HG03571 (cell line): ENCODE results near the gene MRPL23.

Source experiments
- ATAC-seq: cut with Tn5 transposase; IDR thresholded peaks from one replicate; pipeline ENCODE4 v1.9.1; 2021; ENCODE audit not compliant: unreplicated experiment

The MRPL23 gene

DNA sequence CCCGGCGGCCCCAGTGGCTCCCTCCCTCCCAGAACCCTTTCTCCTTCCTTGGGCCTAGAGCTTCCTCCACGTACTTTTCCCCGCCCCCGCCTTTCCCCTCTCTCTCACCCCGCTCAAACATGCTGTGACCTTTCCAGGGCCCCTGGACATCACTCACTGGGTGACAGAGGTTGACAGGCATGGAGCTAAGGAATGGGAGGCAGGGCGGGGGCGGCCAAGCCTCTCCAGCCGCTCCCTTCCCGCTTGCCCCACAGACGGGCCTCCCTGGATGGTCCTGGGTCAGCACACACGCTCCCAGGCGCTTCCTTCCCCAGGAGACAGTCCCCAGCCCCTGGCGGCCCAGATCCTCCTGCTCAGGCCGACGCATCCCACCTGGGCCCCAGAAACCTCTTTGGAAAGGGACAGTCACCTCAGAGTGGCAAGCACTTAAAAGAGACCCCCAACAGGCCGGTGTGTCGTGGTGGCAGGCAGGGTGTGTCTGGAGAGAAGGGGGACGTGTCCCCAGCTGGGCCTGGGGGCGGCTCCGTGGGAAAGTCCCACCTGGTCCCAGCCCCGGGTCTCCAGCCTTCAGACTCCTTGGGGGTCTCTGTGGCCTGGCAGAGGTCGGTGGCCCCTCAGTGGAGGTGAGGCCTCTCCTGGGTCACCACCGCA lies 41.7 kb downstream of the MRPL23 start:
- ATAC-seq: no peak

DNA sequence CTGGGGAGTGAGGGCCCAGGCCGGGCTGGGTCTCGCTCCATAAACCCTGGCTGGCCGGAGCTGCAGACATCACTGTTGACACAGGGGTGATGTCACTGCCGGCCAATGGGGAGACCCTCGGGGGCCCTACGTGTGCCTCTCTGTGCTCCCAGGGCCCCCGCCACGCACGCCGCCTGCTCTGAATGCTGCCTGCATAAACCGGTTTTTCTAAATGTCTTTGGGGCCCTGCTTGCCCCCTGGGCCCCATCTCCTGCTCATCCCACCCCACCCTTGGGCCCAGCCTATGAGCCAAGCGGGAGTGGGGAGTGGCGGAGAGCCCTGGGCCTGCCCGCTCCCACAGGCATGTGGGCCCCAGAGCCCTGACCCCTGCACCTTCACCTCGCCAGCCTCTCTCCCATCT lies 42.8 kb downstream of the MRPL23 start:
- no peak for ATAC-seq

DNA sequence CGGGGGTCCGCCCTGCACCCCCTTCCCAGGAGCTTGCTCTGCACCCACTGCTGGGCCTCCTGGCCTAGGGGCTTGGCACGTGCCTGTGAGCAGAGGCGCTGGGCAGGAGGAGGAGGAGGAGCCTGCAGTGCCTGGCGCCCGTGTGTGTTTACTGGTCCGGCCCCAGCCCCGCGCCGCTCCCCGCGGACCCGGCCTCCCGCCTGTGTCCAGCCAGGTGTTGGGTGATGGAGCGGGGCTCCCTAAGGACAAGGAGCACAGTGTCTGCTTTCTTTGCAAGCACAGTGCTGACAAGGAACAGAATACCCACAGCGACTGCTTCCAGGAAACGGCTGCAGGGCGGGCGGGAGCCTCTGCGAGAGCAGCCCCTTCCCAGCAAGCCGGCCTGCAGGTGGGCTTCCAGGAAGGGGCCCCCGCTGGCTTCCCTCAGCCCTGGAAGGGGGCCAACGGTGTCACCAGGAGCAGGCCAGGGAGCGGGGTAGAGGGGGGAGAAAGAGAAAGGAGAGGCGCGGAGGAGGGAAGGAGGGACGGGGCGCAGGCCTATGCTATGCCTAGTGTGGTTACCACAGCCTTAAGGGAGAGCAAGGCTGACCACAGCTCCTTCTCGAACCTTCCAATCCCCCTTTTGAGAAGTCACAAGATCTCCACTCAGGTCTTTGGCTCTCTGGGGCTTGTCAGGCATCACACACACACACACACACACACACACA lies 43.9 kb downstream of the MRPL23 start:
- no peak for ATAC-seq

DNA sequence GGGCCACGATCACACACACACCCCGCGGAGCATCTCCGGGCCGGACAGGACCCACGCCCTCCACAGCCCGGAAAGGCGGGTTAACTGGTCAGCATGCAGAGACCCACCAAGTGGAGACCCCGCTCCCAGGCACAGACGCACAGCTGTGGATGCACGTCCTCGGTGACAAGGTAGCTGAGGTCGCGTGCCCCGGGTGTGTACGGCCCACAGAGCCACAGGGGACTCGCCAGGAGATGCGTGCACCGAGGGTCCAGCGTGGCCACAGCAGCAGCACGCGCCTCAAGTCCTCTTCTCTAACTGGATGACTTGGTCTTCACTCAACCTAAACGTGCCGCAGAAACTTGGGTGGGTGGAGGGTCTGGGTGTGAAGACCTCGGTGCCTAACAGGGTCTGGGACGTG lies 45.0 kb downstream of the MRPL23 start:
- ATAC-seq: no peak

DNA sequence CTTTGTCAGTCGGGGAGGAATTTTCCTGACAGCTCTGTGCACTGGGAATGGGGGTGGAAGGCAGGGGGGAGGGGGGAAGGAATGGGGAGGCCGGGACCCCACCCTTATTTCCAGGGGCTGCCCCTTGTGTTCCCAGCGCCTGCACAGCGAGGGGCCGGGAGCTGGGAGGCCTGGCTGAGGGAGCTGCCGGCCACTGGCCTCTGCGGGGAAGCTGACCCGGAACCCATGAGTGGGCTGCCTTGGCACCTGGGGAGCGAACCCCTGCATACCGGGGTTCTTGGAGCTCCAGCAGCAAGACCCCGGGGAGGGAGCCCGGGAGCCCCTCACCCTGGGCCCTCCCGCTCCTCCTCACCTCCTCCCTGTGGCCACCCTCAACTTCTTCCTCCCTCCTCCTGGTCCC lies 47.0 kb downstream of the MRPL23 start:
- ATAC-seq: no peak

DNA sequence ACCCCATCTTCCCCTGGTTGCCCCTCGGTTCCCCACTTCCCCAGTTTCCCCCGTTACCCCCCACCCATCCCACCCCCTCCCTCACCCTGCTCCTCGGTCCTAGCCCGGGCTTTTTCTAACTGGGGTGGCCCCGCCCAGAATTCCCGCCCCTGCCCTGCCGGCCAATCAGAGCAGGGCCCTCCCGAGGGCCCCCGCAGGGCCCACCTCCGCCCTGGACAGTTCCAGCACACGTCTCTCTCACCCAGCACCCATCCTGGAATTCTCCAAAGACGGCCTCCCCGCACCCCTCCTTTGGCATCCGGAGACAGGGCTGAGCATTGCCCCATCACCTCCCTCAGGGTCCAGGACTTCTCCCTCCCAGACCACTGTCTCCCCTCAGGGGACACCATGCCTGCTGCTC lies 50.6 kb downstream of the MRPL23 start, which contains the start of gene H19:
Gene H19, minus strand, starts transcription at position 88 of the 400 bp plus-strand sequence.
- ATAC-seq: no peak

DNA sequence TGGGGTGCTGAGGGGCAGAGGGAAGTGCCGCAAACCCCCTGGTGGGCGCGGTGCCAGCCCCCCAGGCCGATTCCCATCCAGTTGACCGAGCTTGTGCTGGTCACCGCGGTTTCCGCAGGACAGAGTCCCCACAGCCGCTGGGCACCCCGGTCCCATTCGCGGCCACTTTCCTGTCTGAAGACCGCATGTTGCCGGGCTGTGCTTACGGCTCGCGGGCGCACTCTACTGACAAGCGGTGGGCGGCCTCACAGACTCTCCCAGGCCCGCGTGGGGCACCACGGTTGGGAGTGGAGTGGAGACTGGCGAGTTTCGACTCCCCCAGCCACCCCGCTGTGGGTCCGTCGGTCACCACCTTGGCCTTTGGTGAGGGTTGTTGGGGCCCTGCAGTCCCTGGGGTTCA lies 51.2 kb downstream of the MRPL23 start:
- no peak for ATAC-seq

DNA sequence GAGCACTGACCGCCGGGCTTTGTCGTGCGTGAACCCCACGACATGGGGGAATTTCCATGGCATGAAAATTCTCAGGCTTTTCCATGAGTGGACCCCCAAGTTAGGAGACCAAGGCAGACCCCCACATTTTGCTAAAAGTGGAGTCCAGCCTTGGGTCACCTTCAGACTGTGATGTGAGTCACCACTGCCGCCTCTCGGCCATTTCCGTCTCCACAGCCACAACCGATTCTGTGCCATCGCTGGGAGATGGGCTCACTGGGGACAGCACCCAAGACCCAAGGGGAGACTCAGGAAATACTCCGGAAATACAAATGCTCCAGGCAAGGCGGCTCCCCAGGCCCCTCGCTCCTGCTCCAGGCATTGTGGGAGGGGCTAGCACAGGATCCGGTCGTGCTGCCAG lies 51.7 kb downstream of the MRPL23 start:
- ATAC-seq: no peak

DNA sequence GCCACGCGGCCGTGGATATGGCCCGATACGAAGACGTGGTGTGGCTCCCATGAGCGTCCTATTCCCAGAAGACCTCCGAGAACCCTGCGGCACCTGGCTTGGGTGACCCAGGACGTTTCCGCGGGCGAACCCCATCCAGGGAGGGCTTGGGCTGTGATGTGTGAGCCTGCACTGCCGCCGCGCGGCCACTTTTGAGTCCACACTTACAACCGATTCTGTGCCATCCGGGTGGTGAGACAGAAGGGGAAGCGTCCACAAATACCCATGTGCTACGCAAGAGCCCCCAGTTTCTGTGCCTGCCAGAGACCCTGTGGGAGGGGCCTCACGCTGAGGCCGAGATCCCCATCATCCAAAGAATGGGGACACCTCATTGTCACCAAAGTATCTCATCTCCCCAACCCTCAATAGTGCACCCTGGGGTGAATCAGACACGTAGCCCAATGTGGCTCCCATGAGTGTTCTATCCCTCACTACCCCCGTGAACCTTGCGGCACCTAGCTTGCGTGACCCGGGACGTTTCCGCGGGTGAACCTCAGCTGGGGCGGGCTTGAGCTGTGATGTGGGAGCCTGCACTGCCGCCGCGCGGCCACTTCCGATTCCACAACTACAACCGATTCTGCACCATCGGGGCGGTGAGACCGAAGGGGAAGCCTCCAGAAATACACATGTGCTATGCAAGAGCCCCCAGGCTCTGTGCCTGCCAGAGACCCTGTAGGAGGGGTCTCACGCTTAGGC lies 55.1 kb downstream of the MRPL23 start:
- ATAC-seq: no peak

DNA sequence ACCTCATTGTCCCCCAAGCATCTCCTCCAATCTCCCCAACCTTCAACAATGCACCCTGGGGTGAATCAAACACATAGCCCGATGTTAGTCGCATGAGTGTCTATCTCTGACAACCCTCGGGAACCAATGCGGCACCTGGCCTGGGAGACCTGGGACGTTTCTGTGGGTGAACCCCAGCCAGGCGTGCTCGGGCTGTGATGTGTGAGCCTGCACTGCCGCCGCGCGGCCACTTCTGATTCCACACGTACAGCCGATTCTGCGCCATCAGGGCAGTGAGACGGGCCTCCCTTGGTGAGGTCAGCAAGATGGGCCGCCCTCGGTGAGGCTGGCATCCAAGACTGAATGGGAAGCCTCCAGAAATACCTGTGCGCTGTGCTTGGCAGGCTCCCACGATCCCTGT lies 55.7 kb downstream of the MRPL23 start:
- no peak for ATAC-seq

DNA sequence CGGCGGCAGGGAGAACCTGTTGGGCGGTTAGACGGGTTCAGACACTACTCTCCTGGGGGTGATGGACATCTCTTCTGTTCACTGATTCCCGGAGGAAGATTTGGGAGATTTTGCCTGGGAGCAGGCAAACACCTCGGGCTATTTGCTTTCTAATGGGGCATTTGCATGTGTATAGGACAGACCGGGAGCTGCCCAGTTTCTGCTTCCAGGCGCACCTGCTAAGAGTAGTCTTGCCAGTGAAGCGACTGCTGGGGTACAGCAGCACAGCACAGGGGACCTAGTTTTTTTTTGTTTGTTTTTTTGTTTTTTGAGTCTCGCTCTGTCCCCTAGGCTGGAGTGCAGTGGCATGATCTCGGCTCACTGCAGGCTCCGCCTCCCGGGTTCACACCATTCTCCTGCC lies 57.3 kb downstream of the MRPL23 start:
- ATAC-seq: no peak
